Activated naive CD8-positive, alpha-beta T cell treated with anti-CD3 and anti-CD28 coated beads, Interleukin-2, amount 50 U/mL, for 24 hours (primary cell): ENCODE measurements around the gene ZC3H7B.

ENCODE experiments used
- ATAC-seq: fragments of 150-1000 bp; cut with Tn5 transposase; one replicate; pipeline ENCODE4 v1.10.0; 2021
- DNase-seq: peaks from one replicate; pipeline ENCODE4 v3.0.0; 2021
- H3K27ac Mint-ChIP-seq: one replicate; pipeline ENCODE4 v1.8.0; 2021; ENCODE audit warnings: mild to moderate bottlenecking, mixed read lengths
- H3K27me3 Mint-ChIP-seq: one replicate; pipeline ENCODE4 v1.8.0; 2021; ENCODE audit warnings: mixed read lengths
- H3K36me3 Mint-ChIP-seq: one replicate; pipeline ENCODE4 v1.8.0; 2021; ENCODE audit warnings: low read depth, mixed read lengths
- H3K4me1 Mint-ChIP-seq: one replicate; pipeline ENCODE4 v1.8.0; 2021; ENCODE audit warnings: mixed read lengths
- H3K4me3 Mint-ChIP-seq: one replicate; pipeline ENCODE4 v1.8.0; 2021; ENCODE audit warnings: mild to moderate bottlenecking, moderate library complexity, mixed read lengths
- H3K9me3 Mint-ChIP-seq: one replicate; pipeline ENCODE4 v1.8.0; 2021; ENCODE audit warnings: mixed read lengths

ZC3H7B gene

GRCh38 chr22:41350087-41350486 lies 48.8 kb downstream of the ZC3H7B start:
- Mint-ChIP-seq H3K36me3 (peaks cover 25% of the 10 kb centered on the region), H3K4me1 (no peaks in the 10 kb centered on the region), H3K4me3 (no peak overlapping the region), H3K9me3 (no peaks in the 10 kb centered on the region), H3K27me3 (no peaks in the 10 kb centered on the region), H3K27ac (no peak overlapping the region)
- DNase-seq = no peak
- ATAC-seq = no peak

DNA sequence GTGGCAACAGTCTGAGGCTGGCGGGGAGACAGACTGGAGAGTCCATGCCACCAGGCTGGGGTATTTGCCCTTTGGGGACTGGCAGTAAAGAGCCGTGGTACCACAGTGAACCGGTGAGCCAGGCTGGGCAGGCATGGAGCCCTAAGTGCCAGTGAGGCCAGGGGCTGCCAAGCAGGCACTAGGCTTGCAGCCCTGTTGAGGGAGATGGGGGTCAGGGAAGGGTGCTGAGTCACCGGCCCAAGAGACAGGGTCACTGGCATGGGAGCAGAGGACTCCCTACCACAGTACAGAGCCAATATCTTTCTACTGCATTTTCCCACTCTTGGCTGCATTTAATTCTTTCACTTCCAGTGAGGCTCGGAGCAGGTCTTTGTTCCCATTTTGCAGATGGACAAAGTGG lies 49.7 kb downstream of the ZC3H7B start:
- DNase-seq (no peak), ATAC-seq (no peak)
- peaks cover 21% of the 10 kb centered on the region for H3K36me3 Mint-ChIP-seq
- H3K4me3 Mint-ChIP-seq = no peak overlapping the region
- no peaks in the 10 kb centered on the region for H3K4me1 Mint-ChIP-seq
- no peaks in the 10 kb centered on the region for H3K27me3 Mint-ChIP-seq
- H3K27ac Mint-ChIP-seq = no peak overlapping the region
- H3K9me3 Mint-ChIP-seq = no peaks in the 10 kb centered on the region

GRCh38 chr22:41352058-41352457 lies 50.7 kb downstream of the ZC3H7B start:
- DNase-seq (no peak), ATAC-seq (no peak)
- no peaks in the 10 kb centered on the region for H3K27me3 Mint-ChIP-seq
- H3K36me3 Mint-ChIP-seq = peaks cover 18% of the 10 kb centered on the region
- H3K9me3 Mint-ChIP-seq = no peaks in the 10 kb centered on the region
- H3K27ac Mint-ChIP-seq = no peak overlapping the region
- no peak overlapping the region for H3K4me3 Mint-ChIP-seq
- H3K4me1 Mint-ChIP-seq = no peaks in the 10 kb centered on the region

DNA sequence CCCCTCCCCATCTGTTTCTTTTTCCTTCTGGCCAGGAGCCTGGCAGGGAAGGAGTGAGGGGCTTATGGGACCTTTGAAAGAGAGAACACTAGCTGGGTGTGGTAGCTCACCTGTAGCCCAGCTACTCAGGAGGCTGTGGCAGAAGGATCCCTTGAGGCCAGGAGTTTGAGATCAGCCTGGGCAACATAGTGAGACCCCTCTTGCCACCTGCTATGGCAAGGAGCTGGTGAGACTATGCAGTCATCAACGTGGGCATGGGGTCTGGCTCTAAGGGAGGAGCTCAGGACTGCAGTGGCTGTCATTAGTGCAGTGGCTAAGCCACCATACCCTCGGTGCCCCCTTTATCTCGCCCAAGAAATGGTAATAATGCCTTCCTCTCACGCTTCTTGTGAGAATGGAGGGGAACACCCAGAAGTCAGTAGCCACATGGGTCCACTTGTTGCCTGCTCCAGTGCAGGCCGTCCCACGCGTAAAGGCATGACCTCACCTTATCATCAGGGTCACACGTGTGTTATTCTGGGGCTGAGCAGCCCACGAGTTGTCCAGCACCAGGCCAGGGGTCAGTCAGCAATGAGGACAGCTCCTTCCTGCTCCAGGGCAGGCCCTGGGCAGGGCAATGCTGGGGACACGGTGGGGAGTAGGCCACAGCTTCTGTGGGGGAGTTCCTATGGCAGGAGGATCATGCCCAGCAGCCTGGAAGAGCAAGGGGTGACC lies 52.7 kb downstream of the ZC3H7B start:
- H3K36me3 Mint-ChIP-seq = peaks cover 18% of the 10 kb centered on the region
- H3K27me3 Mint-ChIP-seq = no peaks in the 10 kb centered on the region
- no peak overlapping the region for H3K27ac Mint-ChIP-seq
- no peaks in the 10 kb centered on the region for H3K4me1 Mint-ChIP-seq
- H3K9me3 Mint-ChIP-seq = no peaks in the 10 kb centered on the region
- no peak for ATAC-seq
- no peak overlapping the region for H3K4me3 Mint-ChIP-seq
- DNase-seq = no peak

- Mint-ChIP-seq H3K9me3 (no peaks in the 10 kb centered on the region), H3K4me1 (no peaks in the 10 kb centered on the region), H3K27me3 (no peaks in the 10 kb centered on the region), H3K27ac (no peak overlapping the region), H3K36me3 (peaks cover 18% of the 10 kb centered on the region), H3K4me3 (peak overlapping the region; percentile 20)
- DNase-seq (no peak), ATAC-seq (no peak)
Measured at GRCh38 chr22:41354979-41355378, 53.7 kb downstream of the ZC3H7B start.

GRCh38 chr22:41355895-41356294 lies 54.6 kb downstream of the ZC3H7B start:
- no peak overlapping the region for H3K4me3 Mint-ChIP-seq
- H3K4me1 Mint-ChIP-seq = no peaks in the 10 kb centered on the region
- ATAC-seq = no peak
- no peaks in the 10 kb centered on the region for H3K9me3 Mint-ChIP-seq
- DNase-seq = no peak
- H3K27ac Mint-ChIP-seq = no peak overlapping the region
- peaks cover 10% of the 10 kb centered on the region for H3K36me3 Mint-ChIP-seq
- no peaks in the 10 kb centered on the region for H3K27me3 Mint-ChIP-seq

GRCh38 chr22:41356430-41357028 lies 55.2 kb downstream of the ZC3H7B start:
- no peaks in the 10 kb centered on the region for H3K9me3 Mint-ChIP-seq
- H3K27me3 Mint-ChIP-seq = no peaks in the 10 kb centered on the region
- H3K27ac Mint-ChIP-seq = no peak overlapping the region
- ATAC-seq = no peak
- no peak overlapping the region for H3K4me3 Mint-ChIP-seq
- no peak for DNase-seq
- H3K36me3 Mint-ChIP-seq = peaks cover 10% of the 10 kb centered on the region
- H3K4me1 Mint-ChIP-seq = no peaks in the 10 kb centered on the region

DNA sequence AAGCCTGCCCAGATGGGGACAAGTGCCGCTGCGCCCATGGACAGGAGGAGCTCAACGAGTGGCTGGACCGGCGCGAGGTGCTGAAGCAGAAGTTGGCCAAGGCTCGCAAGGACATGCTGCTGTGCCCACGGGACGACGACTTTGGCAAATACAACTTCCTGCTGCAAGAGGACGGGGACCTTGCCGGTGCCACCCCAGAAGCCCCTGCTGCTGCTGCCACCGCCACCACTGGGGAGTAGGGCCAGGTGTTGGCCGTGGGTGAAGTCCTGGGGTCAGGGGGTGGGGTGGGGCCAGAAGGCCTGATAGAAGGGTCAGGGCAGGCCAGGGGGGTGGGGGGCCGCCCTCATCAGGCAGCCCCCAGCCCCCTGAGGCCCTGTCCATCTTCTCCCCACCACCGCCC lies 55.9 kb downstream of the ZC3H7B start:
- Mint-ChIP-seq H3K9me3 (no peaks in the 10 kb centered on the region), H3K4me3 (no peak overlapping the region), H3K27me3 (no peaks in the 10 kb centered on the region), H3K27ac (no peak overlapping the region), H3K36me3 (peaks cover 8% of the 10 kb centered on the region), H3K4me1 (no peaks in the 10 kb centered on the region)
- DNase-seq = no peak
- ATAC-seq = no peak

- Mint-ChIP-seq H3K4me1 (no peaks in the 10 kb centered on the region), H3K4me3 (no peak overlapping the region), H3K27me3 (no peaks in the 10 kb centered on the region), H3K9me3 (no peaks in the 10 kb centered on the region), H3K27ac (no peak overlapping the region), H3K36me3 (peaks cover 6% of the 10 kb centered on the region)
- no peak for ATAC-seq
- DNase-seq = no peak
Measured at GRCh38 chr22:41358927-41359326, 57.6 kb downstream of the ZC3H7B start.

GRCh38 chr22:41359376-41359775 lies 58.1 kb downstream of the ZC3H7B start:
- H3K4me3 Mint-ChIP-seq = no peak overlapping the region
- DNase-seq (no peak), ATAC-seq (no peak)
- peaks cover 4% of the 10 kb centered on the region for H3K36me3 Mint-ChIP-seq
- no peak overlapping the region for H3K27ac Mint-ChIP-seq
- no peaks in the 10 kb centered on the region for H3K9me3 Mint-ChIP-seq
- H3K27me3 Mint-ChIP-seq = no peaks in the 10 kb centered on the region
- H3K4me1 Mint-ChIP-seq = no peaks in the 10 kb centered on the region

- no peak for DNase-seq
- Mint-ChIP-seq H3K4me3 (no peak overlapping the region), H3K36me3 (peaks cover 1% of the 10 kb centered on the region), H3K4me1 (no peaks in the 10 kb centered on the region), H3K9me3 (no peaks in the 10 kb centered on the region), H3K27ac (no peak overlapping the region), H3K27me3 (no peaks in the 10 kb centered on the region)
- ATAC-seq = no peak
Measured at GRCh38 chr22:41360126-41360525, 58.8 kb downstream of the ZC3H7B start.

DNA sequence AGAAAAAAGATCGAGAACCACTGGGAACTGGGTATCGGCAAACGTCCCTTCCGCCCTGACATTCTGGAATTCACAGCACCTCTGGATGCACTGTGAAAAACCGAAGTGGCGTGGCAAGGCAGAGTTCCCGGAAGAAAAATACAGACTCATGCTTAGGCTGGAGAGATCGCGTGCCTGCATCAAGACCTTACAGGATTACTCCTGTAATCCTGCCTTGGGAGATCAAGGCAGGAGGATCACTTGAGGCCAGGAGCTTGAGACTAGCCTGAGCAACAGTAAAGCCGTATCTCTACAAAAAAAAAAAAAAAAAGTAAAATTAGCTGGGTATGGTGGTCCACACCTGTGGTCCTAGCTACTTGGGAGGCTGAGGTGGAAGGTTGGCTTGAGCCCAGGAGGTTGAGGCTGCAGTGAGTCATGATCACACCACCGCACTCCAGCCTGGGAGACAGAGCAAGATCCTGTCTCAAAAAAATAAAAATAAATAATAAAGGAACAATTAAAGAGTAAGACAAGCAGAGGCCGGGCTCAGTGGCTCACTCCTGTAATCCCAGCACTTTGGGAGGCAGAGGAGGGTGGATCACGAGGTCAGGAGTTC lies 60.5 kb downstream of the ZC3H7B start:
- Mint-ChIP-seq H3K4me3 (no peak overlapping the region), H3K4me1 (no peaks in the 10 kb centered on the region), H3K9me3 (no peaks in the 10 kb centered on the region), H3K27me3 (peaks cover 5% of the 10 kb centered on the region), H3K27ac (no peak overlapping the region), H3K36me3 (peaks cover 1% of the 10 kb centered on the region)
- ATAC-seq (no peak), DNase-seq (no peak)

DNA sequence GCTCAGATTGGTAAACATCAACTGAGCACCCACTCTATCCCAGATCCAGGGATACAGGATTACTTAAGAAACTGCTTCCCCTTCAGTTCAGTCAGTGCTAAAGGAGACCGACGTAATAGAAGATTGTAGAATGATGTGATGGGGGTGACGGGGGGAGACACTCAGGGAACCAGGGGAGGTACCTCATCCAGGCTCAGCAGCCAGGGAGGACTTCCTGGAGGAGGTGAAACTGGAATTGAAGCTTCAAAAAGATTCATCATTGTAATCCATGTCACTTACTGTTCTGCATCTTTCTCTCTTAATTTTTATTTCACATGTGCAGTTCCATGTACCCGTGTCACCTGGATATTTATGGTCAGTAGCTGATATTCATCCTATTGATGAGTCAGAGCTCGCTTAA lies 61.3 kb downstream of the ZC3H7B start:
- Mint-ChIP-seq H3K9me3 (no peaks in the 10 kb centered on the region), H3K27me3 (peaks cover 5% of the 10 kb centered on the region), H3K4me3 (no peak overlapping the region), H3K27ac (no peak overlapping the region), H3K4me1 (no peaks in the 10 kb centered on the region), H3K36me3 (peaks cover 1% of the 10 kb centered on the region)
- DNase-seq = no peak
- no peak for ATAC-seq

GRCh38 chr22:41364233-41364632 lies 62.9 kb downstream of the ZC3H7B start:
- H3K9me3 Mint-ChIP-seq = no peaks in the 10 kb centered on the region
- peaks cover 1% of the 10 kb centered on the region for H3K36me3 Mint-ChIP-seq
- ATAC-seq = no peak
- no peak overlapping the region for H3K27ac Mint-ChIP-seq
- peaks cover 9% of the 10 kb centered on the region for H3K27me3 Mint-ChIP-seq
- no peak overlapping the region for H3K4me3 Mint-ChIP-seq
- no peaks in the 10 kb centered on the region for H3K4me1 Mint-ChIP-seq
- DNase-seq = no peak

DNA sequence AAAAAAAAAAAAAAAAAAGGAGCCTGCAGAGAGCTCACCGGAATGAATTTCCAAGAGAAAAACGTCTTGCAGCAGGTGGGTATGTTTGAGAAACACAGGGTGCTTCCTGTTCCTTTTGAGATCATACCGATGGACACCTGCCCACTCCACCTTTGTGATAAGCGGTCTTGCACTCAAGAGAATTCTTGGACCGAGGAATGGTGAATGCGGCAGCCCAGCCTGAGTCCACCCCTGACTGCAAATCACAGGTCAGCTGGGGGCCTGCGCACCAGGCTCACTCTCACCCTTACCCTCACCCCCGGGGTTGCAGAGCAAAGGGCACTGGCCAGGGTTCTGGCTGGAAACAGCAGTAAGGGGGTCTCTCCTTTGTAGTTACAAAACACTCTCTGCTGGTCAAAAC lies 63.6 kb downstream of the ZC3H7B start:
- Mint-ChIP-seq H3K9me3 (no peaks in the 10 kb centered on the region), H3K4me3 (no peak overlapping the region), H3K27ac (no peak overlapping the region), H3K27me3 (peaks cover 9% of the 10 kb centered on the region), H3K36me3 (no peaks in the 10 kb centered on the region), H3K4me1 (no peaks in the 10 kb centered on the region)
- ATAC-seq (no peak), DNase-seq (no peak)
